ENCODE data around the gene HMGN2.
"Not testable (repeated sequence)": the region's sequence is repeated elsewhere in the genome, so short reads cannot be mapped to it uniquely, and the experiment has no call there.

Gene HMGN2

DNA sequence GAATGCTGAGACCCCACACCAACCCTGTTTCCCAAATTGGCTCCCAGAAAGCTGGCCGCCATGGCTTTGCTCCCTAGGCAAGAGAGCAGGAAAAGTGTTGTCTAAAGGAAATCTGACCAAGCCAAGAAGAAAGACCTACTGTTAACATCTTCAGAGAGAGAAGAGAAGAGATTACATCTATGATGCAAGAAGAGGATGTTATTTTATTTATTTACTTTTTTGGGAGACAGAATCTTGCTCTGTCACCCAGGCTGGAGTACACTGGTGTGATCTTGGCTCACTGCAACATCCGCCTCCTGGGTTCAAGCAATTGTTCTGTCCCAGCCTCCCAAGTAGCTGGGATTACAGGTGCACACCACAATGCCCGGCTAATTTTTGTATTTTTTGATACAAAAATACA lies 21.7 kb downstream of the HMGN2 start:
- TF ChIP-seq CTCF (IDR thresholded peaks at IDR 0.05; ENCODE audit: poor library complexity, severe bottlenecking), result no peak
- ATAC-seq (ENCODE audit: low read depth), result no peak
- H3K4me1 ChIP-seq (ENCODE audit: insufficient read depth, poor library complexity, severe bottlenecking), result no peaks in the 10 kb centered on the region
- H3K9me3 ChIP-seq (ENCODE audit: severe bottlenecking), result no peaks in the 10 kb centered on the region
- no peak overlapping the region for H3K4me3 ChIP-seq (ENCODE audit: severe bottlenecking)
- DNase-seq (ENCODE audit: low spot score), result no peak
- no peaks in the 10 kb centered on the region for H3K36me3 ChIP-seq (ENCODE audit: low read depth)
- H3K27me3 ChIP-seq (ENCODE audit: insufficient read depth, poor library complexity, severe bottlenecking), result no peaks in the 10 kb centered on the region
- no peak overlapping the region for H3K27ac ChIP-seq (ENCODE audit: poor library complexity, severe bottlenecking)

DNA sequence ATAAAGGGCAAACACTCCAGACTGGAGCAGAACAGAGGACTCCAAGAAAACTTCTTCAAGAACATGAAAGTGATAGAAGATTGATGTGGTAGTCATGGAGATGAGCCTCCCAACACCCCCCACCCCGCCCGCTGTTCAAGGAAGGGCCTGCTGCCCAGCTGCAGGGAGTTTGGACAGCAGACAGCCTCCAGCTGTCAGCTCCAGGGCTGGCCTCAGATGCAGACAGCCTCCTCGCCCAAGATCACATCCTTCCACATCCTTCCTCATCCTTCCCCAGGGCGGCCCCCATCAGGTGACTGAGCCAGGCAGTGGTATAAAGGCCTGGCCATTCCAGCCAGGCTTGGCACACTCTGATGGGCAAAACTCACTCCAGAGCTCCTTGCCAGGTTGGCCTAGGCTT lies 24.6 kb downstream of the HMGN2 start:
- Histone ChIP-seq H3K4me1 (ENCODE audit: insufficient read depth, poor library complexity, severe bottlenecking) (peaks cover 4% of the 10 kb centered on the region), H3K27me3 (ENCODE audit: insufficient read depth, poor library complexity, severe bottlenecking) (no peaks in the 10 kb centered on the region), H3K9me3 (ENCODE audit: severe bottlenecking) (no peaks in the 10 kb centered on the region), H3K27ac (ENCODE audit: poor library complexity, severe bottlenecking) (no peak overlapping the region), H3K4me3 (ENCODE audit: severe bottlenecking) (no peak overlapping the region), H3K36me3 (ENCODE audit: low read depth) (no peaks in the 10 kb centered on the region)
- ATAC-seq (ENCODE audit: low read depth), result no peak
- no peak for DNase-seq (ENCODE audit: low spot score)
- no peak for TF ChIP-seq CTCF (IDR thresholded peaks at IDR 0.05; ENCODE audit: poor library complexity, severe bottlenecking)

DNA sequence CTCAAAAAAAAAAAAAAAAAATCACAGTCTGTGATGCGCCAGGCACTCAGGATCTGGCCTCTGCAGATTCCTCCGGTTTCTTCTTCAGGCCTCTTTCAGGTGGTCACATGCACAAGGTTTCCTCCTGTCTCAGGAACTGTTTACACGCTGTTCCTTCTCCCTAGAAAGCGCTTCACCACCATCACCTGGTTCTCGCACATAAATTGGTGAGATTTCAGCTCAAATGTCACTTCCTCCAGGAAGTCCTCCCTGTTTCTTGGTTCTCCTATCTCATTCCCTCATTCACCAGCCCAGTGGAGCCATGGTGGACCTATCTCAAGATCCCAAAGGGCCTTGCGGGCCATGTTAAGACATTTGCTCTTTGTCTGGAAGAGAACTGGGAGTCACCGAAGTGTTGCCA lies 26.7 kb downstream of the HMGN2 start:
- TF ChIP-seq CTCF (IDR thresholded peaks at IDR 0.05; ENCODE audit: poor library complexity, severe bottlenecking), result no peak
- Histone ChIP-seq H3K36me3 (ENCODE audit: low read depth) (no peaks in the 10 kb centered on the region), H3K27ac (ENCODE audit: poor library complexity, severe bottlenecking) (no peak overlapping the region), H3K4me3 (ENCODE audit: severe bottlenecking) (no peak overlapping the region), H3K27me3 (ENCODE audit: insufficient read depth, poor library complexity, severe bottlenecking) (no peaks in the 10 kb centered on the region), H3K9me3 (ENCODE audit: severe bottlenecking) (no peaks in the 10 kb centered on the region), H3K4me1 (ENCODE audit: insufficient read depth, poor library complexity, severe bottlenecking) (peaks cover 4% of the 10 kb centered on the region)
- ATAC-seq (ENCODE audit: low read depth) (no peak), DNase-seq (ENCODE audit: low spot score) (no peak)

DNA sequence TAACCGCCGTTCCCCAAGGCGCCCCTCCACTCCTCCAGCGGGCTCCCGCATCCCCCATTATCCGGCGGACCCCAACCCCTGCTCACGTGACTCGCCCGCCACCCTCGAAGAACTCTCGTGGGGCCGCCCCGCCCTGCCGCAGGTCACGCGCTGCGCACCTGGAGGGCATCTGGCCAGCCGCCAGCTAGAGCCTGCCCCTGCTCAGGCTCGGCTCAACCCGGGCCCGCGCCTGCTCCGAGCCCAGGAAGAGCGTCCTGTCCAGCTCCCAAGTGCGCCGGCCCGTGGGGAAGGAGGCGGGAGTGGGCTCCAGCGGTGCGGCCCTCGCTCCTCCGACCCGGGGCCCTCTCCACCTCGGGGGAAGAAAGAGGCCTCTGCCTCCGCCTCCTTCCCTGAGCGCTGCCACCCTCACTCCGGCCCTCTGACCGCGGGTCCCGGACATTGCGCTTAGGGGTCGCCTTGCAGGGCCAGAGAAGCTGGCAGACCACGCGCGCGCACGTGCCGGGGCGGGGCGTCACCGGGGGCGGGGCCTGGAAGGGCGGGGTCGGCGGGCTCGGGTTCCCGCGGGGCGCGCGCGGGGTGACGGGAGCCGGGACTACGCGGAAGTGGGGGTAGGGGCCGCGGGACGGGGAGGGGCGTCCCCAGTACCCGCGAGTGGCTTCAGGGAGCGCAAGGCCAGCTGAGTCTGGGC lies 28.4 kb downstream of the HMGN2 start:
- Histone ChIP-seq H3K27me3 (ENCODE audit: insufficient read depth, poor library complexity, severe bottlenecking) (no peaks in the 10 kb centered on the region), H3K4me1 (ENCODE audit: insufficient read depth, poor library complexity, severe bottlenecking) (peaks cover 4% of the 10 kb centered on the region), H3K27ac (ENCODE audit: poor library complexity, severe bottlenecking) (peak overlapping the region; percentile 86), H3K36me3 (ENCODE audit: low read depth) (no peaks in the 10 kb centered on the region), H3K4me3 (ENCODE audit: severe bottlenecking) (peak overlapping the region; percentile 43), H3K9me3 (ENCODE audit: severe bottlenecking) (no peaks in the 10 kb centered on the region)
- ATAC-seq (ENCODE audit: low read depth) (peak; percentile 80), DNase-seq (ENCODE audit: low spot score) (peak; percentile 82)
- peak; percentile 83 for TF ChIP-seq CTCF (IDR thresholded peaks at IDR 0.05; ENCODE audit: poor library complexity, severe bottlenecking)

DNA sequence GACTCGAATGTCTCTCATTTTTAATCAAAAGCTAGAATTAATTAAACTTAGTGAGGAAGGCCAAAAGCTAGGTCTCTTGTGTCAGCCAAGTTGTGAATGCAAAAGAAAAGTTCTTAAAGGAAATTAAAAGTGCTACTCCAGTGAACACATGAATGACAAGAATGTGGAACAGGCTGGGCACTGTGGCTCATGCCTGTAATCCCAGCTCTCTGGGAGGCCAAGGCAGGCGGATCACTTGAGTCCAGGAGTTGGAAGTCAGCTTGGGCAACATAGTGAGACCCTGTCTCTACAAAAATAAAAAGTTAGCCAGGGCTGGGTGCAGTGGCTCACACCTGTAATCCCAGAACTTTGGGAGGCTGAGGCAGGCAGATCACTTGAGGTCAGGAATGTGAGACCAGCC lies 38.5 kb downstream of the HMGN2 start:
- H3K4me3 ChIP-seq (ENCODE audit: severe bottlenecking); H3K4me1 ChIP-seq (ENCODE audit: insufficient read depth, poor library complexity, severe bottlenecking); DNase-seq (ENCODE audit: low spot score); H3K36me3 ChIP-seq (ENCODE audit: low read depth); ATAC-seq (ENCODE audit: low read depth); H3K9me3 ChIP-seq (ENCODE audit: severe bottlenecking); H3K27ac ChIP-seq (ENCODE audit: poor library complexity, severe bottlenecking); H3K27me3 ChIP-seq (ENCODE audit: insufficient read depth, poor library complexity, severe bottlenecking): not testable (repeated sequence)

DNA sequence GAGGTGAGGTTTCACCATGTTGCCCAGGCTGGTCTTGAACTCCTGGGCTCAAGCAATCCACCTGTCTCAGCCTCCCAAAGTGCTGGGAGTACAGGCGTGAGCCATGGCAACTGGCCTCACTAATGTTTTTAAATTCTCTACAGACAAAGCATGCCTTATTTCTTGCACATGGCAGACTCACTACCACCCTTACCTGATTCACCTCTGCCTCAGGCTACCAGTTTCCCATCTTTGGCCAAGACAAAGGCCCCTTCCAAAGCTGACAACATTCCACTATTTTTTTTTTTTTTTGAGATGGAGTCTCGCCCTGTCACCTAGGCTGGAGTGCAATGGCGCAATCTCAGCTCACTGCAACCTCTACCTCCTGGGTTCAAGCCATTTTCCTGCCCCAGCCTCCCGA lies 43.6 kb downstream of the HMGN2 start:
- H3K27ac ChIP-seq (ENCODE audit: poor library complexity, severe bottlenecking); H3K27me3 ChIP-seq (ENCODE audit: insufficient read depth, poor library complexity, severe bottlenecking); H3K4me1 ChIP-seq (ENCODE audit: insufficient read depth, poor library complexity, severe bottlenecking); DNase-seq (ENCODE audit: low spot score); H3K9me3 ChIP-seq (ENCODE audit: severe bottlenecking); ATAC-seq (ENCODE audit: low read depth); H3K4me3 ChIP-seq (ENCODE audit: severe bottlenecking); H3K36me3 ChIP-seq (ENCODE audit: low read depth): not testable (repeated sequence)

Measured in RWPE2 (cell line).